GM18508 (cell line): ENCODE measurements around the gene MPZ.

Source experiments
- ATAC-seq: cut with Tn5 transposase; IDR thresholded peaks from one replicate; pipeline ENCODE4 v1.9.1; 2021; ENCODE audit warnings: moderate number of reproducible peaks; ENCODE audit not compliant: insufficient read depth, unreplicated experiment

MPZ gene

GRCh38 chr1:161304927-161305866 is 4.6 kb downstream of the MPZ start:
- ATAC-seq: no peak

- ATAC-seq: no peak
Observed at GRCh38 chr1:161300478-161300877, 9.3 kb downstream of the MPZ start.

GRCh38 chr1:161299347-161299746 is 10.4 kb downstream of the MPZ start:
- ATAC-seq: no peak

- peak; percentile 45 for ATAC-seq
Observed at GRCh38 chr1:161298116-161298515, 11.7 kb downstream of the MPZ start.

- no peak for ATAC-seq
Observed at GRCh38 chr1:161297415-161297814, 12.4 kb downstream of the MPZ start.

GRCh38 chr1:161290779-161291178 is 19.0 kb downstream of the MPZ start:
- no peak for ATAC-seq

- ATAC-seq: no peak
Observed at GRCh38 chr1:161287482-161288054, 22.2 kb downstream of the MPZ start.

- no peak for ATAC-seq
Observed at GRCh38 chr1:161285521-161285920, 24.2 kb downstream of the MPZ start.

GRCh38 chr1:161285113-161285512 is 24.7 kb downstream of the MPZ start:
- ATAC-seq: no peak

- ATAC-seq: no peak
Observed at GRCh38 chr1:161282991-161283390, 26.8 kb downstream of the MPZ start.

- no peak for ATAC-seq
Observed at GRCh38 chr1:161274874-161275273, 34.9 kb downstream of the MPZ start.

GRCh38 chr1:161273402-161273801 is 36.4 kb downstream of the MPZ start:
- ATAC-seq: no peak

- no peak for ATAC-seq
Observed at GRCh38 chr1:161267321-161267720, 42.4 kb downstream of the MPZ start.

- ATAC-seq: no peak
Observed at GRCh38 chr1:161266836-161267235, 42.9 kb downstream of the MPZ start.

GRCh38 chr1:161266202-161266601 is 43.6 kb downstream of the MPZ start:
- ATAC-seq: no peak

- ATAC-seq: no peak
Observed at GRCh38 chr1:161265305-161265704, 44.5 kb downstream of the MPZ start.

GRCh38 chr1:161261261-161262235 is 48.2 kb downstream of the MPZ start:
- no peak for ATAC-seq

- no peak for ATAC-seq
Observed at GRCh38 chr1:161260376-161261260, 49.1 kb downstream of the MPZ start.

- ATAC-seq: no peak
Observed at GRCh38 chr1:161259765-161260164, 50.0 kb downstream of the MPZ start.

GRCh38 chr1:161259345-161259702 is 50.4 kb downstream of the MPZ start:
- ATAC-seq: no peak
